Thyroid gland (tissue), 4 donors: ENCODE results near the gene ADTRP. TPM values are rescaled to one million over a fixed set of nuclear protein-coding genes. Genes with fewer than 3 reads are reported as not detected.

Experiments used
- DNase-seq, 2 donors: peaks; one replicate each; pipeline ENCODE4 v3.0.0-alpha.2; 2019
- H3K27ac ChIP-seq, 3 donors: fragments of 200-600 bp; sonication (generic); 1 replicate in 2 of 3; 2 replicates in 1 of 3; pipeline ENCODE4 v1.5.1; 2016 to 2019; ENCODE audit warnings: mild to moderate bottlenecking in 1 of 3, moderate library complexity in 1 of 3
- H3K27me3 ChIP-seq: fragments of 200-600 bp; sonication (generic); one replicate; pipeline ENCODE4 v1.5.1; 2019
- H3K36me3 ChIP-seq, 2 donors: fragments of 200-600 bp; sonication (generic); one replicate each; pipeline ENCODE4 v1.5.1; 2016 to 2019
- H3K4me1 ChIP-seq, 2 donors: fragments of 200-600 bp; sonication (generic); one replicate each; pipeline ENCODE4 v1.5.1; 2017 to 2019
- H3K4me3 ChIP-seq, 3 donors: fragments of 200-600 bp; sonication (generic); replicated peaks in 1 of 3; 1 replicate in 2 of 3; 2 replicates in 1 of 3; pipeline ENCODE4 v1.5.1; 2016; ENCODE audit warnings: mild to moderate bottlenecking in 1 of 3
- H3K9me3 ChIP-seq: fragments of 200-600 bp; sonication (generic); one replicate; pipeline ENCODE4 v1.5.1; 2017
- CTCF ChIP-seq, 6 experiments: fragments of 200-600 bp in 3 of 6; fragments of 450-650 bp in 3 of 6; sonication (generic) in 3 of 6; IDR thresholded peaks; one replicate each; pipeline ENCODE4 v1.5.1; 2016 to 2019; ENCODE audit warnings: antibody characterized with exemption in 6 of 6, mild to moderate bottlenecking in 2 of 6, inconsistent platforms in 1 of 6, moderate library complexity in 1 of 6
- POLR2A ChIP-seq, 2 donors: fragments of 450-650 bp; IDR thresholded peaks; one replicate each; pipeline ENCODE4 v1.6.1; 2017; ENCODE audit warnings: antibody characterized with exemption in 2 of 2, mild to moderate bottlenecking in 2 of 2, moderate library complexity in 1 of 2
- WGBS, 2 donors: methylation state at CpG; one replicate each; pipeline ENCODE4 v1.1.5; 2017; 5-methylcytosine and 5-hydroxymethylcytosine counted together
- intact Hi-C: fragments of 100-400 bp; cut with DNase I; formaldehyde crosslinking; loops from one replicate; pipeline ENCODE4 v1.15.1; 2023
- total RNA-seq, 4 donors: library from RNA; depleted of rRNA; stranded (reverse); fragments of >200 nt; gene quantifications; one replicate each; pipeline ENCODE4 v1.2.3, GENCODE V29; 2016

Gene ADTRP
- total RNA-seq, 4 donors from 2014 or later, result 0.40 to 3.5 TPM; not detected in 2

DNA sequence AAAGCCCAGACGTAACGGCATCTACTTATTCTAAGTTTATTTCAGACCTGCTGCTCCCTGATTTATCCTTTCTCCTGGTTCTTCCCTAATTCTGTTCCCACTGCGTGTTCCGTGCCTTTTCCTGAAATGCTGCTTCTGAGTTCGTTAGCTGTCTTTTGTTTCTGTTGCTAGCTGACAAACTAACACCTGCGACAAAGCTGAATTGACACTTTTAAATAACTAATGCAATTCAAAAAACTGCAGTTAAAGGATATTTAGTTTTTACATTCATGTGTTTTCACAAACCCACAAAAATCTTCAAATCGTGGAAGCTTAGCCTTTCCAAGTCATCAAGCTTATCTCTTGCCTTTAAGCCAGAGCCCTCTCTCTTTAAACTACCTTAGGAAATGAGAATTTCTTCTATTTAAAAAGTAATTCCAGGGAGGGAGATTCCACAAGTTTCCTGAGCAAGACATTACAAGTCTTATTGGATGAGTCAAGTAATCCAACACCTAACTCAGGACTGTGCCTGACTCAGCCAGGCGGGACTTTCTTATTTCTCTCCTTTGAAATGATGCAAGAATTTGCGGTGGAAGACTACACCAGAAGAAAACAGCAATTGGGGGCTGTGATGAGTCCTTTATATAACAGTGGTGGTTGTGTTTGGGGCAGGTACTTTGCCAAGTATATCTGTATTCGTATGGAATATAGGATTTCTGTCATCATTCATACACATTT, 6.3 kb downstream of the ADTRP start:
- TF ChIP-seq POLR2A (IDR thresholded peaks at IDR 0.05), result no peak
- TF ChIP-seq CTCF (IDR thresholded peaks at IDR 0.05), result no peak
- Histone ChIP-seq H3K4me1 (peaks cover 0 to 10% of the 10 kb centered on the region in 2 donors), H3K27me3 (no peaks in the 10 kb centered on the region), H3K9me3 (no peaks in the 10 kb centered on the region), H3K27ac (no peak overlapping the region), H3K4me3 (no peak overlapping the region), H3K36me3 (no peaks in the 10 kb centered on the region)
- intact Hi-C loops, result no loop called here
- no peak for DNase-seq
- 87 to 91% methylated on average over 10 of the region's 10 CpGs for WGBS, 2 donors

DNA sequence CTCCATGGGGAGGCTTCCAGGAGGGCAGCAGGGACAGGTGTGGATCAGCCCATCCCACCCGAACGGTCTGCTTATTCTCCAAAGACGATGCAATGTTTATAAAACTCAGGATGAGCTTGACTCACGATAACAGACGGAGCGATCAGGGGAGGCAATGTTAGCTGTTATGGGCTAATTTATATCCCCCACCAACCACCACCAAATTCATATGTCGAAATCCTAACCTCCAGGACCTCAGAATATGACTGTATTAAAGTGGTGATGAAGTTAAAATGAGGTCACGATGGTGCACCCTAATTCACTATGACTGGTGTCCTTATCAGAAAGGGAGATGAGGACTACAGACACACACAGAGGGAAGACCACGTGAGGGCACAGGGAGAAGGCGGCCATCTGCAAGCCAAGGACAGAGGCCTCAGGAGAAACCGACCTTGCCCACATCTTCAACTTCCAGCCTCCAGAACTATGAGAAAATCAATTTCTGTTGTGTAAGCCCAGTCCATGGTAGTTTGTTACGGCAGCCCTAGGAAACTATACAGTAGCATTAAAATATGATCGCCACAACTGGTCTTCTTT, 7.0 kb downstream of the ADTRP start:
- Histone ChIP-seq H3K9me3 (no peaks in the 10 kb centered on the region), H3K36me3 (no peaks in the 10 kb centered on the region), H3K27me3 (no peaks in the 10 kb centered on the region), H3K4me3 (no peak overlapping the region), H3K27ac (peak overlapping the region in 2 of 3 donors; percentile 70 to 76), H3K4me1 (peaks cover 0 to 17% of the 10 kb centered on the region in 2 donors)
- DNase-seq, result no peak
- no peak for TF ChIP-seq POLR2A (IDR thresholded peaks at IDR 0.05)
- no peak for TF ChIP-seq CTCF (IDR thresholded peaks at IDR 0.05)
- intact Hi-C loops, result no loop called here
- 93 to 95% methylated on average over 13 of the region's 13 CpGs for WGBS, 2 donors

DNA sequence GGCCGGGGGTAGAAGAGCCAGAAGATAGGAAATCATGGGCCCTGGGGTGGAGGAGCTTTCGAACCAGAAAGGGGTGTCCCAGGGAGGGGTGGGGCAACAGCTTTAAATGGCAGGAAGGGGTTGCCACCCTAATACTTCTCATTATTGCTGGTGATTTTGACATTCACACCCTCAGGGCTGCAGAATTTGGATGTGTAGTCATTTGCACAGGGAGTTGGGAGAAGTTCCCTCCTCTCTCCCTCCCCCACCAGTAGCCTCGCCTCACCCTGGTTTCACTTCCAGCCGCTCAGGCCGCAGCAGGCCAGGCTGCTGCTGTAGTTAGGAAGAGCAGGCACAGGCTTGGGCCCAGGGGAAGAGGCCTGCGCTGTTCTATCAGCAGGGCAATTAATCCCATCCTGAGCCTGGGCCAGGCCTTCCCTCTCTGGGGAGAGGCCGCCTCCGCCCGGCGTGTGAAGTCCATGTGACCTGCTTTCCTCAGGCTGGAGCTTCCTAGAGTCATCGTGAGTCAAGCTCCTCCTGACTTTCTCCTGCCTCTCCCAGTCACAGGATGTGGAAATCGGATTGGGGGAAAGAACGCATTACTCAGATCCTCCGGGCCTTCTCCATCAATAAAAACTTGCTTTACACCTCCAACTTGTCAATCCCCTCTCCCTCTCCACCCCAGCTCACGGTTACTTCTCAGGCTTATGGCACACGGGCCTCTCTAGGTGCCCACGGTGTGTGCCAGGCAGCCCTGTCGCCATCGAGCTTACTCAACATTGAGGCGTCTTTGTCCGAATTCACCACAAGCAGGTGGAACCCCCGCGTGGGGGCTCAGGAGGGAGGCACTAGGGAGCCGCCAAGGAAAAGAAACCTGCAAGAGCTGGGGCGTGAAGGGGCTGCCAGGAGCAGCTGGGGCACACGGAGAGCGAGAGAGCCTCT, 7.8 kb downstream of the ADTRP start:
- no peak for TF ChIP-seq POLR2A (IDR thresholded peaks at IDR 0.05)
- no peak for TF ChIP-seq CTCF (IDR thresholded peaks at IDR 0.05)
- 80 to 86% methylated on average over 26 to 27 of the region's 27 CpGs for WGBS, 2 donors
- DNase-seq, result peak; percentile 39 to 49
- intact Hi-C loops, result no loop called here
- Histone ChIP-seq H3K9me3 (no peaks in the 10 kb centered on the region), H3K27me3 (no peaks in the 10 kb centered on the region), H3K4me3 (no peak overlapping the region), H3K27ac (peak overlapping the region; percentile 29 to 76 (median 70)), H3K36me3 (no peaks in the 10 kb centered on the region), H3K4me1 (peaks cover 0 to 24% of the 10 kb centered on the region in 2 donors)

- peak overlapping the region in 2 of 3 donors; percentile 18 to 45 for H3K27ac ChIP-seq
- H3K4me1 ChIP-seq, result peaks cover 0 to 24% of the 10 kb centered on the region in 2 donors
- intact Hi-C loops, result no loop called here
- no peaks in the 10 kb centered on the region for H3K27me3 ChIP-seq
- H3K9me3 ChIP-seq, result no peaks in the 10 kb centered on the region
- H3K4me3 ChIP-seq, result no peak overlapping the region
- WGBS, 2 donors, result 72 to 74% methylated on average over 11 of the region's 11 CpGs
- no peak for DNase-seq
- no peaks in the 10 kb centered on the region for H3K36me3 ChIP-seq
- TF ChIP-seq CTCF (IDR thresholded peaks at IDR 0.05), result no peak
- no peak for TF ChIP-seq POLR2A (IDR thresholded peaks at IDR 0.05)
These were observed 8.6 kb downstream of the ADTRP start for GRCh38 chr6:11769811-11770545.
